Psoas muscle (tissue), 8 donors: Measurements from ENCODE around the gene CAD. TPM values are rescaled to one million over a fixed set of nuclear protein-coding genes. Genes with fewer than 3 reads are reported as not detected.

Source experiments
- ATAC-seq, 4 donors: fragments of 200-7000 bp; cut with Tn5 transposase; one replicate each; pipeline ENCODE4 v1.9.1; 2020; ENCODE audit warnings: moderate library complexity in 3 of 4, mild to moderate bottlenecking in 2 of 4
- DNase-seq, 2 donors: peaks; one replicate each; pipeline ENCODE4 v3.0.0-alpha.2; 2020
- H3K27ac ChIP-seq: fragments of 200-600 bp; one replicate; pipeline ENCODE4 v1.8.0; 2022
- H3K27me3 ChIP-seq, 3 donors: fragments of 200-600 bp in 1 of 3; one replicate each; pipeline versions ENCODE4 v1.6.1 to v1.8.0; 2013 to 2022; ENCODE audit warnings: low read length in 2 of 3, mild to moderate bottlenecking in 2 of 3, moderate library complexity in 1 of 3; ENCODE audit not compliant: insufficient read depth in 3 of 3
- H3K36me3 ChIP-seq, 2 donors: fragments of 200-600 bp in 1 of 2; one replicate each; pipeline versions ENCODE4 v1.6.1 to v1.8.0; 2013 to 2022; ENCODE audit warnings: low read depth in 1 of 2, mild to moderate bottlenecking in 1 of 2, moderate library complexity in 1 of 2; ENCODE audit not compliant: insufficient read depth in 1 of 2
- H3K4me1 ChIP-seq: fragments of 200-600 bp; one replicate; pipeline ENCODE4 v1.8.0; 2022
- H3K4me3 ChIP-seq: fragments of 200-600 bp; one replicate; pipeline ENCODE4 v1.8.0; 2022; ENCODE audit warnings: mild to moderate bottlenecking
- H3K9me3 ChIP-seq: fragments of 200-600 bp; one replicate; pipeline ENCODE4 v1.8.0; 2022
- CTCF ChIP-seq: fragments of 200-600 bp; IDR thresholded peaks from one replicate; pipeline ENCODE4 v1.8.0; 2022; ENCODE audit warnings: antibody characterized with exemption
- WGBS, 3 donors: extraction: QIAGEN DNeasy Blood & Tissue Kit; methylation state at CpG; one replicate each; pipeline versions ENCODE4 v1.1.6 to v1.1.7; 2013; 5-methylcytosine and 5-hydroxymethylcytosine counted together
- intact Hi-C, 2 donors: fragments of 100-400 bp; cut with DNase I; formaldehyde crosslinking; loops; one replicate each; pipeline versions ENCODE4 v1.11.0 to v1.14.2; 2022
- polyA plus RNA-seq, 3 donors: library from polyadenylated mRNA; stranded (reverse); fragments of 200-250 nt; gene quantifications; one replicate each; pipeline ENCODE4 v1.2.3, GENCODE V29; 2013
- total RNA-seq, 4 donors: library from RNA; stranded (reverse); fragmentation: NEBNext Ultra II Directional in 2 of 4; extraction: Animal tissue kit (Norgen Biotek cat#: 25700) in 2 of 4; gene quantifications; one replicate each; pipeline versions ENCODE4 v1.2.1 to v1.2.4, GENCODE V29; 2021 to 2023
- donor health status: healthy with polysubstance abuse.
- donor health status: DM: no; HTN: no; CAD: no; lungs with moderate emphysema.
- donor health status: Bipolar disorder and iron deficiency.
- donor health status: healthy.
- donor health status: DM: yes; HTN: yes; CAD: no.
- donor health status: DM: no; HTN: no; CAD: no.
- donor health status: DM: no; HTN: no; CAD: no.
- donor health status: DM: yes; HTN: yes; CAD: no.

Gene CAD
- total and polyA plus RNA-seq, 7 donors: 5.9 to 13.6 (median 8.2) TPM

GRCh38 chr2:27220091-27220490 is 2.9 kb downstream of the CAD start:
- intact Hi-C loops: no loop called here
- no peak overlapping the region for H3K4me3 ChIP-seq
- H3K4me1 ChIP-seq: peaks cover 9% of the 10 kb centered on the region
- no peaks in the 10 kb centered on the region for H3K9me3 ChIP-seq
- no peaks in the 10 kb centered on the region for H3K27me3 ChIP-seq
- DNase-seq (no peak), ATAC-seq (no peak)
- no peak for TF ChIP-seq CTCF
- 96 to 98% (median 97%) methylated on average over 7 of the region's 7 CpGs for WGBS, 3 donors
- no peak overlapping the region for H3K27ac ChIP-seq
- H3K36me3 ChIP-seq: peaks cover 20 to 91% of the 10 kb centered on the region in 2 donors

- H3K4me1 ChIP-seq: peaks cover 9% of the 10 kb centered on the region
- 88 to 95% (median 93%) methylated on average over 3 of the region's 3 CpGs for WGBS, 3 donors
- no peak for TF ChIP-seq CTCF
- ATAC-seq (no peak), DNase-seq (no peak)
- no peaks in the 10 kb centered on the region for H3K9me3 ChIP-seq
- peaks cover 20 to 90% of the 10 kb centered on the region in 2 donors for H3K36me3 ChIP-seq
- H3K27ac ChIP-seq: no peak overlapping the region
- no peaks in the 10 kb centered on the region for H3K27me3 ChIP-seq
- intact Hi-C loops: no loop called here
- no peak overlapping the region for H3K4me3 ChIP-seq
Measured at GRCh38 chr2:27221166-27221565, 4.0 kb downstream of the CAD start.

GRCh38 chr2:27222407-27222806 is 5.2 kb downstream of the CAD start:
- ATAC-seq: no peak
- Histone ChIP-seq H3K27me3 (no peaks in the 10 kb centered on the region), H3K4me1 (peaks cover 5% of the 10 kb centered on the region), H3K4me3 (no peak overlapping the region), H3K36me3 (peaks cover 26 to 95% of the 10 kb centered on the region in 2 donors), H3K9me3 (no peaks in the 10 kb centered on the region), H3K27ac (no peak overlapping the region)
- TF ChIP-seq CTCF: no peak
- 92 to 97% (median 93%) methylated on average over 5 of the region's 5 CpGs for WGBS, 3 donors
- intact Hi-C loops: no loop called here
- no peak for DNase-seq

GRCh38 chr2:27223416-27223815 is 6.2 kb downstream of the CAD start:
- Histone ChIP-seq H3K4me1 (no peaks in the 10 kb centered on the region), H3K9me3 (no peaks in the 10 kb centered on the region), H3K27me3 (no peaks in the 10 kb centered on the region), H3K27ac (no peak overlapping the region), H3K4me3 (no peak overlapping the region), H3K36me3 (peaks cover 26 to 99% of the 10 kb centered on the region in 2 donors)
- TF ChIP-seq CTCF: no peak
- WGBS, 3 donors: 91 to 98% (median 98%) methylated on average over 6 of the region's 6 CpGs
- no peak for DNase-seq
- intact Hi-C loops: no loop called here
- no peak for ATAC-seq

GRCh38 chr2:27225526-27225925 is 8.4 kb downstream of the CAD start:
- no peaks in the 10 kb centered on the region for H3K9me3 ChIP-seq
- H3K27me3 ChIP-seq: no peaks in the 10 kb centered on the region
- no peak overlapping the region for H3K27ac ChIP-seq
- peaks cover 23 to 99% of the 10 kb centered on the region in 2 donors for H3K36me3 ChIP-seq
- TF ChIP-seq CTCF: no peak
- no peaks in the 10 kb centered on the region for H3K4me1 ChIP-seq
- 87 to 96% (median 89%) methylated on average over 9 of the region's 9 CpGs for whole genome bisulfite sequencing, 3 donors
- ATAC-seq (no peak), DNase-seq (no peak)
- no peak overlapping the region for H3K4me3 ChIP-seq
- intact Hi-C loops: no loop called here
